NCI-H345 treated with DMSO at 0.1 percent for 48 hours (cell line): ENCODE measurements around the gene RFX7.

Experiments used
- DNase-seq: peaks from one replicate; lab custom pipeline; 2025; ENCODE audit not compliant: unreplicated experiment; lab: John Stamatoyannopoulos, UW

RFX7 gene

DNA sequence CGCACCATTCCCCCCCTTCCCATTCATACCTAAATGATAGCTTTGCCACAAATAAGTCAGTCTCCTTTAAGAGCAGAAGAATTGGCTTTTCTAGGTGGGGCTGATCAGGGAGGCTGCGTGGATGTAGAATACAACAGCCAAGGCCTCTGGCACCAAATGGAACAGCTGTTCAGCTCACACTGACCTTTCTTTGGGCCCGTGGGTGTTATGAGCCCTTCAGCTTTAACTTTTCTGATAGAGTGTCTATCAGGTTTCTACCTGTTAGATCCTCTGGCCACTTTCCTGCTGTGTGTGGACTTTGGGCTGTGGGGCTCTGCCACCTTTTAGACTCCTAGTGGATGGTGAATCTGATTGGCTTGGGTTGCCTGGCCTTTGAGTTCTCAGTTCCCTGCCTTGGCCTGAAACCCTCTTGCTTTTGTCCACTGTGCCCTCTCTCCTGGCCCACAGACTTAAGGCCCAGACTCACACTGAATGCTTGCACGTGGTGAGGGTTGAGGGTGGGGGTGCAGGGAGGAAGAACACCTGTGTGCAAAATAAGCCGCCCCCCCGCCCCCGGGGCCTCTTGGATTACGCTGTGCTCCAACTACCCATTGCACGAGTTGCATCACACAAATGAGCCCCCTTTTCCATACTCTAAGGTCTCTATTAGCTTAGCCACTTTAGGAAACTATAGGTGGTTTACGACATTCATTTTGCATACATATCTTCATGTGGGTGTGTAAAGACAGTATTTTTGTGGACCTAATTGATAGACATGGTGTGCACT, 1.3 kb upstream of the RFX7 start:
- DNase-seq: no peak

DNA sequence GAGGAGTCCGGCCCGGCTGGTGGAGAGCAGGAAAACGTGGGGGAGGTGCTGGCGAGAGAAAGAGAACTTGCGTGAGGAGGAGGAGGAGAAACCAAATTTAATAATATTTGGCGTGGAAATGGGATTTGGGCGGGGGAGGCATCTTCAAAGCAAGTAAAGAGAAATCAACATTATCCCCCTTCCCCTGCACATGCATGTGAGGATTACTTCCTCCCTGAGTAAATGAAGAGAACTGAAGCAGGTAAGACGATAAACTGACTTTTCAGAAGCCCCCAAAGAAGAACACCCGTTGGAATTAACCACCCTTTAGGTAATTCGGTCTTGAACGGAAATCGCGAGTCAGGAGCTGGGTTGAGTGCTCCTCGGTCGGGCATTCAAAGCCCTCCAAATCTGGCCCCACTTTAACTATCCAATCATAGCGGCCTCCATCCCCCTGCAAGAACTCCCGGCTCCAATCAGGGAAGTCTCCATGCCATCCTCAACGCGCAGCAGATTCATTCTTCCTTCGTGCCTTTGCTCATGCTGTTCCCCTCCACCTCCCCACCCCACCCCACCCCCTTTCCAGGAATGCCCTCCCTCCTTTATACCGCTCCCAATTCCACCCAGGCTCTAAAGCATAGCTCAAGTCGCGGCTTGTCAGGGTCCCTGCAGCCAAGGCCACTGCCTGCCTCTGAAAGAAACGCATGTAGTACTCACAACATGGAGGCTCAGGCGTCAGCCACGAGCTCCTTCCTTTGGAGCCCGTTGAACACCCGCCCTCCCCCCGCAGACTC, 545 bp upstream of the RFX7 start:
- DNase-seq: peak; percentile 56

DNA sequence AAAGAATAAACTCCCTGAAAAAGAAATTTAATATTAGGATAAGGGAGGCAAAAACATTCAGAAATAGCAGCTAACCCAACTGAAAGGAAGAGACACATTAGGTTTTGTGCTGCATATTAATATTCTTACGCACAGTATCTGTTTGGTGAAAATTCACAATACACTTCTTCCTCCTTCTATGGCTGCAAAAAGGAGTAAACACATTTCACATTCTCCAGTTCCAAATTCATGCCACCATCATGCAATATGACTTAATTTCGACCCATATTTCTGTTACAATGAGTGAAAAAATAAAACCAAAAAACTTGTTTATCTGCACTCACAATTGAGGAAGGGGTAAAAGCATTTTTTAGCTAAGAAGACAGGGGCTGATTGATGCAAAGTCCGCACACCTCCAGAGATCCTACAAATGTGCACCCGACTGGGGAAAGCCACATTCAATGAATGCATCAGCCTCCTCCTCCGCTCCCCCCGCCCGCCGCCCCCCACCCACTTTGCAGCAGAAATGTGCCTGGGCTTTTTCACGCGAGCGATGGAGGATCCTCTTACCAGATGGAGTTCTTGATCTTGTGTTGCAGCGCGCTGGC, 1.0 kb downstream of the RFX7 start:
- peak; percentile 5 for DNase-seq

DNA sequence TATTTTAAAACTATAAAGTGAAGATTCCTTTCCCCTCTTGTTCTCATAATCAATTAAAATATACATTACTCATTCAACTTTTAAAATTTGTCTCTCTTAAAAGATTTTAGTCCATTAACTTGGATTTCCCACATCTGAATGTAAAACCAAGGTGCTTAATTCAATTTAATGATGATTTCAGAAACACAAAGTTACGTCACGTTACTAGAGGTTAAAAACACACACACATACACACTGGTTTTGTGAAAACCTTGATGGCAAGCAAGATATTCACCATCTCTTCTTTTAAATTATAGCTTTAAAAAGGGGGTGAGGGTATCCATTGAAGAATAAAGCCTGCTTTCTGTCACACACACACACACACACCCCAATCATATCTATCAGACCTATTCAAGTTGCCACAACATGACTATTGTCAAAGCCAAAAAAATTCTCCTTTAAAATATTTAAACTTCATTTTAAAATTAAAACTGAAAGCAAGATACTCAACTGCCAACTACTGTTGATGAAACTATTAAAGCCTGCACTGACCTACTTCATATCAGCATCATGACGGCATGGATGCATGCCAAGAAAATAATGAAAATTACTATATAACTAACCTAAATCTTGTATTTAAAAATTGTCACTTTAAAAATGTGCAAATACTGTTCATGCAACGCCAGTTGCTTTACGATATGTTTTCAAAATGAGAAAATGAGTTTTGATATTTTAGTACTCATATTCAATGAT, 2.1 kb downstream of the RFX7 start:
- DNase-seq: no peak

DNA sequence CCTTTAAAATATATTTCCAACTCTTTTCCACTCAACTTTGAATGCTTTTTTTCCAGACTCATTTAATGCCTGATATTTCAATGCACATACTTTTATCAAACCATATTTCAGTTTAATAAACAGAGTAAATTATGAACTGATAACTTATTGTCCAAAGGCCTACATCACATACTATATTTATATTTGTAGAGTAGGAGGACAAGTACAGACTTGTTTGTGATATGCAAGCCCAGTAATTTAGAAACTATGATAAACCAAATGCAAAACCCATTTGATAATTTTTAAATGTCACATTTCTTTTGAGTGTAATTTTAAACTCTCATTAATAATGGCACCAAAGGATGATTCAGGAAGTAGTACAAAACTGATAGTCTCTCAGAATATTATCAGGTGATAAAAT, 3.3 kb downstream of the RFX7 start:
- no peak for DNase-seq

DNA sequence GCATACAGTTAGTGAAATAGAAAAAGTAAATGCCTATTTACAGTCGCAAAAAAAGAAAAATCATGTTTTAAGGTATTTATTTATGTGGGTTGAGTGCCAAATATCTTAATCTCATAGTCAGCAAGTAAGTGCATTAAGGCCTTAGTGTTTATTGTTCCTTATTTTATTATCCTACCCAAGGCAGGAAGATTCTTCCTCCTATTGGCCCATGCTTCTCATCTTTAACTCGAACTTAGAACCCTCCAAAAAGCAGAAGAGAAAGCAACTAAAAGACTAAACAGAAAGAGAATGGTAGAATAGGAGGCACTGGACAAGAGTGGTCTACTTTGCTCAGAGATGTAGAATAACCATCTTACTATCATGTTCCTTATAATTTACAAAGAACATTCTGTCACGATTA, 7.5 kb downstream of the RFX7 start:
- DNase-seq: no peak

DNA sequence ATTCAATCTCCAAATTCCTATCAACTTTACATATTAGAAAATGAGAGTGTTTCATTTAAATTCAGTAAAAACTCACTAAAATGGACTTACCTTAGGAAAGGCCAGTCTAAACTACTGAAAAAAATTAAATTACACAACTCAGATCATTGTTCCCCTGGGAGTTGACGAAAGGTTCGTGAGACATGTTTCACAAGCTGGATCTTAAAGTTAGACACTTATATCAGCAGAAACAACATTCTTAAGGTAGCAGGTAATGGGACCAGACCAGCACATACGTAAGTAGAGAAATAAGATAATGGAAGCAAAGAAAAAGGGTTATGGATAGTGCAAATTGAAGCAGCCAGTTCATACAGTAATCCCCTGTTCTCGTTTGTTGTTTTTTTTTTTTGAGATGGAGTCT, 8.9 kb downstream of the RFX7 start:
- DNase-seq: no peak

DNA sequence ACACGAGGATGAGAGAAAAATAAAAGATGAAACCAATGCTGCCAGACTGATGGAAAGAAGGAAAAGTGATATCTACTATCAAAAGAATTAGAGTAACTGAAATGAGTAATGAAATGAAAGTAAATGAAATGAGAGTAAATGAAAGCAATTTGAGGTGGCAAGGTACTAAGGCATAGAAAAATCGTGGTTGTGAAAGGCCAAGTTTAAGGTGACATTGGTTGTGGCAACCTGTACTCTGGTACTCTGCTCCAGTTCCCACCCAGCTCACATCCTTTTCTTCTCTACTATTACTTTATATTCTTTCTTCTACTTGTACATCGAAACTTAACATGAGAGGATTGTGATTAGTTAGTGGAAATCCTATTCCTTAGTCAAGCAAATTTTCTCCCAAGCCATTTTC, 10.1 kb downstream of the RFX7 start:
- no peak for DNase-seq

DNA sequence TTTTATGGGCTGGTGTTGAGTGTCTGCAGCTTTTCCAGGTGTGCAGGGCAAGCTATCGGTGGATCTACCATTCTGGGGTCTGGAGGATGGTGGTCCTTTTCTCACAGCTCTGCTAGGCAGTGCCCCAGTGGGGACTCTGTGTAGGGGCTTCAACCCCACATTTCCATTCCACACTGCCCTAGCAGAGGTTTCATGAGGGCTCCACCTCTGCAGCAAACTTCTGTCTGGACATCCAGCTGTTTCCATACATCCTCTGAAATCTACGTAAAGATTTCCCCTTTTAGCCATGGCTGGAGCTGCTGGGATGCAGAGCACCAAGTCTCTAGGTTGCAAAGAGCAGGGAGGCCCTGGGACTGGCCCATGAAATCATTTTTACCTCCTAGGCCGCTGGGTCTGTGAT, 11.6 kb downstream of the RFX7 start:
- DNase-seq: no peak

DNA sequence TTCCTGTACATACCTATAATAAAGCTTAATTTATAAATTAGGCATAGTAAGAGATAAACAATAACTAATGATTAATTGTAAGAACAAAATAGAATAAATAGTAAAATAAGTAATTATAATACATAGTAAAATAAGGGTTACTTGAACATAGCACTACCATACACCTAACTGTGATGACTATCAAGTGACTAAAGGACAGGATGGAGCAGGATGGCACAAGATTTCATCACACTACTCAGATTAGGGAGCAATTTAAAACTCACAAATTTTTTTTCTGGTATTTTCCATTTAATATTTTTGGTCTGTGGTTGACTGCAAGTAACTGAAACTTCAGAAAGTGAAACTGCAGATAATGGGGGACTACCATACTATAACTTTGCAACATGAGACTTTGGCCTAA, 14.8 kb downstream of the RFX7 start:
- no peak for DNase-seq

DNA sequence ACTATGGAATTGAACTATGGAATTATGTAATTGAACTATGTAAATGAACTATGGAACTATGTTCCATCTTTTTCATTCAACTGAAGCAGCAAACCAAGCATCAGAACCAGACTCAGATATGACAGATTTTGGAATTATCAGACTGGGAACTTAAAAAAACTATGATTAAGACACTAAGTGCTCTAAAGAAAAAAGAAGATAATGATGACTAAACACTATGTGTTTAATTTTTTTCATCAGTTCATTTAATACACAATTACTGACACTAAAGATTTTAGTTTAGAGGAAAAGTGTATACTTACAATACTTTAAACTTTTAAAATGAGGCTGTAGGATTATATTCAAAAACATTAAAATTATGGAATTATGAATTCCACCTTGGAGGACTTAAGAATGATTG, 15.3 kb downstream of the RFX7 start:
- no peak for DNase-seq

DNA sequence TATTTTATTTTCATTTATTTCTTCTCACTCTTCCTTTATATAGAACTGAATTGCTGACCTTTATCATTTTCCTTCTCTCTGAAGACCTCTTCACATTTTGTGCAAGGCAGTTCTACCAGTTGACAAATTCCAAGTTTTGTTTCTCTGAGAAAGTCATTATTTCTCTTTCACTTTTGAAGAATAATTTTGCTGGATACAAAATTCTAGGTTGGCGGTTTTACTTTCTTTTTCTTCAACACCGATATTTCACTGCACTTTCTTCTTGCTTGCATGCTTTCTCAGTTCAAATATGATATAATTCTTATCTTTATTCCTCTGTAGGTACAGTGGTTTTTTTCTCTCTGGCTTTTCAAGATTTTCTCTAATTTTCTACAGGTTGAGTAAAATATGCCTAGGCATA, 15.9 kb downstream of the RFX7 start:
- DNase-seq: no peak

DNA sequence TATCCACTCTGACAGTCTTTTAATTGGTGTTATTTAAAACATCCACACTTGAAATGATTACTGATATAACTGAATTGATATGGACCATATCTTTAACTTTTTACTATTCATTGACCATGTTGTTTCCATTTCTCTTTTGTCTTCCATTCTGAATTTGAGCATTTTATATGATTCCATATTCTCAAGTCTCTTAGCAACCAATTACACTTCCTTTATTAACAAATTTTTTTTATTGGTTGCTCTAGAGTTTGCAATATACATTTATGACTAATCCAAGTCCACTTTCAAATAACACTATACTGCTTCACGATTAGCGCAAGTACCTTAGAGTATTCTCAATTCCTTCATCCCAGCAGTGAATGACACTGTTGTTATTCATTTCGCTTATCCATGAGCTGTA, 16.4 kb downstream of the RFX7 start:
- DNase-seq: no peak

DNA sequence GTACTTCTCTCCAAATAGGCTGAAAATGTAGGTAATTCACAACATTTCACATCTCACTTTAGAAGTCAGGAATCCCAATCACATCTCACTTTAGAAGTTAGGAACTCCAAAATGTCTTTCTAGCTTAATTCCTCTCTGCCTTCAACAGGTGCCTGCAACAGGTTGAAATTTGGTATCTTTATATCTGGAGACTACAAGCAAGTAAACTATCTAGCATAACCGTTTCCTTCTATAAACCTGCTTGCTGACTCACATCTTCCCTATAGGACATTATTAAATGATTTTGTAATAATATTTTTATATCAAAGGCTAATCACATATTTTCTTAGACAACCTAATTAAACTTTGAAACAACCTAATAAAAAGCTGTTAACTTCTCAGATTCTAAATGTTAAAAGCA, 18.2 kb downstream of the RFX7 start:
- no peak for DNase-seq

DNA sequence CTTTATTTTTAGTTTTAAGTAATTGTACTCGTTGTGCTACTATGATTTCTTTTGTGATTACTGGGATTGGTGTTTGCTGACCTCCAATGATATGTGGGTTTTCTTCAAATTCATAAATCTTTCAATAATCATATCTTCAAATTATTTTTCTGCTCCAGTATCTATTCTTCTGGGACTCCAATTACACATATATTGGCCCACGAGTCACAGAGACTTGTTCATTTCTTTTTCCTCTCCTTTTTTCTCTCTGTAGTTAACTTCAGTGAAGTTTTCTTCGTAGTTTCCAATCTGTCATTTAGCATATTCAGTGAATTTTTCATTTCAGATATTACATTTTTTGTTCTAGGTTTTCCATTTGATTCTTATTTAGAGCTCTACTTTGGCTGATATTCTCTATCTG, 21.4 kb downstream of the RFX7 start:
- DNase-seq: no peak

DNA sequence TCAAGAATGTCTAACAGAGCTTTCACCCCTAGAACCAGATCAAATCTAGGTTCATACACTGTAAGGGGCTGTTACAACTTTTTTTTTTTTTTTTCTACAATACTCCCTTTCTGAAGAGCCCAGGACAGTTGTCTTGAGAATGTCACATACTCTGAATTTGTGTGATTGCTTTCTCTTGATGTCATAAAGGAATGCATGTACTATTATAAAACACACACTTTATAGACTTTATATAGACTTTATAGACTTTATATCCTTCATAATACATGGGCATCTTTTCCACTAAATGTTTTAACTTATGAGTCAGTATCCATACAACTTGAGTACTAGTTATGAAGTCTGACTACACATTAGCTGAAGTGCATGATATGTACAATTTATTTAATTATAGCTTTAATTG, 26.3 kb downstream of the RFX7 start:
- no peak for DNase-seq

DNA sequence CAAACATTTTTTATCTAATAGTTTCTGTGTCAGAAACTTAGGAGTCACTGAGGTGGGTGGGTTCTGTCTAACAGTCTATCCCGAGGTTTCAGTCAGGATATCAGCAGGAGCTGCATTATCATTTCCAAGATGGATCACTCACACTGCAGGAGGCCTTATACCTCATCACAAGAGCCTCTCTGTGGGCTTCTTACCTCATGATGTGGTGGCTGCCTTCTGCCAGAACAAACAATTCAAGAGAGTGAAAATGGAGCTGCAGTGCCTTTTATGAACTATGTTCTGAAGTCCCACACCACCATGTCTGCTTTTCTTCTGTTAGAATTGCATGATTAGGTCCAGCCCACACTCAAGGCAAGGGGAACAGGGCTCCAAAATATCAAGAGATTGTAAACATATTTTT, 27.9 kb downstream of the RFX7 start:
- peak; percentile 53 for DNase-seq

DNA sequence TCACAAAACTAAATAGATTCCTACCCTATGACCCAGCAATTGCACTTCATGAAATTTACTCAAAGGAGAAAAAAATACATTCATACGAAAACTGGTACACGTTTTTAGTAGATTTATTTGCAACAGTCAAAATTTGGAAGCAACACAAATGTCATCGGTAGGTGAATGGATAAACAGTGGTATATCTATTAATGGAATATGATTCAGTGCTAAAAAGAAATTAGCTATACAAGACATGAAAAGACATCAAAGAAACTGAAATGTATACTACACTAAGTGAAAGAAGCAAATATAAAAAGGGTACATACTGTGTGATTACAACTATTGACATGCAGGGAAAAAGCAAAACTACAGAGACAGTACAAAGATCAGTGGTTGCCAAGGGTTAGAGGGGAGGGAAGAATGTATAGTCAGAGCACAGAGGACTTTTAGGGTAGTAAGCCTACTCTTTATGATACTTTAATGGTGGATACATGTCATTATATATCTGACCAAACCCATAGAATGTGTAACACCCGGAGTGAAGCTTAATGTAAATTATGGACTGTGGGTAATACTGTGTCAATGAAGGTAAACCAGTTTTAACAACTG, 31.6 kb downstream of the RFX7 start:
- DNase-seq: no peak

DNA sequence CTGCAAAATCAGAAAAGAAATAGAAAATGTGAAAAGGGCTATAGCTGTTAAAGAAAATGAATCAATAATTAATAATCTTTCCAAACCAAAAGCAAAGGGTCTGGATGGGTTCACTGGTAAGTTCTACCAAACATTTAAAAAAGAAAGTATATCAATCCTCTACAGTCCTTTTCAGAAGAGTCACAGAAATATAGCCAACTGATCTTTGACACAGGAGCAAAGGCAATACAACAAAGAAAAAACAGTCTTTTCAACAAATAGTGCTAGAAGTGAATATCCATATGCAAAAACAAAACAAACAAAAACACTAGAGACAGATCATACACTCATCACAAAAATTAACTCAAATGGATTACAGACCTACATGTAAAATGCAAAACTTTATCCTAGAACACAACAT, 32.6 kb downstream of the RFX7 start:
- no peak for DNase-seq

DNA sequence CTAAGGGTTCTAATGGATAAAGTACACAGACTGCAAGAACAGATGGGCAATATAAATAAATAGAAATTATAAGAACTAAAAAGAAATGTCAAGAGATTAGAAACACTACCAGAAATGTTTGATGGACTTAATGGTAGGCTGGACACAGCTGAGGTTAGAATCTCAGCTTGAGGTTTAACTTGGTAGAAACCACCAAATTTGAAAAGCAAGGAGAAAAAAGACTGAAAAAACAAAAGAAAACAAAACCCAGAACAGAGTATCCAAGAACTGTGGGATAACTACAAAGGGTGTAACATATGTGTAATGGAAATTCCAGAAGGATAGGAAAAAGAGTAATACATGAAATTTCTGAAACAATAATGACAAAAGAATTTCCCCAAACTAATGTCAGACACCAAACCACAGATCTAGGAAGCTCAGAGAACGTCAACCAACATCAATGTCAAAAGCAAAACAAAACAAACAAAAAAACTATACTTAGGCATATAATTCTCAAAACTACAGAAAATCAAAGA, 35.0 kb downstream of the RFX7 start:
- DNase-seq: no peak

DNA sequence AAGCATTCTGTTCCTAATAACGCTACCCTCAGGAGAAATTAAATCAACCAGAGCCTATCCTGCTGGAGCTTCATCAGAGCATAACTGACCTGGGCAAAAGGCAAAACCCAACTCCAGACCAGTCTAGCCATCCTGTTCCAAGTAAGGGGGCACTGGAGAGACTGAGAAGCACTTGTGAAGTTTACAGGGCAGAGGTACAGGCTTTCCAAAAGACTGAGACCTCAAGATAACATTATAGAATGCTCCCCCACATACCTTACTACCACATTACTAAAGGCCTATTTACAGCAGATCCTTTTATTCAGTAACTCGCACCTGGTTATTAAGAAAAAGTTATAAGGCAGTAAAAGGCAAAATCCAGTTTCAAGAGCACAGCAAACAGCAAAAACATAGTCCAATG, 35.5 kb downstream of the RFX7 start:
- no peak for DNase-seq
